ENCODE results near the gene SSR1. TPM values are rescaled to one million over a fixed set of nuclear protein-coding genes. Genes with fewer than 3 reads are reported as not detected.

SSR1 gene
- total RNA-seq, 2 experiments from 2014 or later = 31.6 to 138 TPM

- ChIA-PET POLR2A (interaction anchor here (0.6 to 1.2 kb wide), 2 partner anchors 15 to 476 kb away, joined by 5 to 6 read pairs; no protein-coding TSS in a partner anchor), CTCF (ENCODE audit: unreplicated experiment) (no interaction called here)
- H3K4me1 ChIP-seq (ENCODE audit: insufficient read depth, low read length, poor library complexity, severe bottlenecking) = peaks cover 23% of the 10 kb centered on the region
- no peaks in the 10 kb centered on the region for H3K36me3 ChIP-seq (ENCODE audit: insufficient read depth, low read length)
- no peaks in the 10 kb centered on the region for H3K9me3 ChIP-seq (ENCODE audit: low read length)
- no peak overlapping the region for H2AFZ ChIP-seq (ENCODE audit: low read length)
- intact Hi-C loops (cut with micrococcal nuclease; ENCODE audit: unreplicated experiment) = loop anchor here (5.0 kb wide), 1 partner anchor 129 kb away; the partner anchor contains the start of gene RREB1
- no TSS peak for BruUV-seq (replicated peaks)
- H3K27ac ChIP-seq (ENCODE audit: low read depth, low read length, poor library complexity, severe bottlenecking) = no peak overlapping the region
- DNase-seq (ENCODE audit: low spot score) = no peak
- no peaks in the 10 kb centered on the region for H3K79me2 ChIP-seq (ENCODE audit: insufficient read depth, low read depth, low read length)
- H3K9me2 ChIP-seq (ENCODE audit: insufficient read depth, low read length) = no peaks in the 10 kb centered on the region
- H4K20me1 ChIP-seq (ENCODE audit: insufficient read depth, low read length) = no peaks in the 10 kb centered on the region
- no peak overlapping the region for H3K4me2 ChIP-seq (ENCODE audit: low read length)
- no peak for TF ChIP-seq CTCF (conservative IDR thresholded peaks at IDR 0.05; ENCODE audit: low read length)
- no peak for TF ChIP-seq EZH2phosphoT487 (IDR thresholded peaks at IDR 0.05; ENCODE audit: borderline replicate concordance, low read depth, low read length)
- H3K4me3 ChIP-seq (ENCODE audit: low read depth, low read length, poor library complexity, severe bottlenecking) = no peak overlapping the region
Measured at GRCh38 chr6:7235712-7236305, 77.2 kb downstream of the SSR1 start.

GRCh38 chr6:7234547-7234946 is 78.5 kb downstream of the SSR1 start:
- Histone ChIP-seq H3K4me3 (ENCODE audit: low read depth, low read length, poor library complexity, severe bottlenecking) (no peak overlapping the region), H4K20me1 (ENCODE audit: insufficient read depth, low read length) (no peaks in the 10 kb centered on the region), H3K4me2 (ENCODE audit: low read length) (no peak overlapping the region), H3K79me2 (ENCODE audit: insufficient read depth, low read depth, low read length) (no peaks in the 10 kb centered on the region), H3K9me3 (ENCODE audit: low read length) (no peaks in the 10 kb centered on the region), H3K4me1 (ENCODE audit: insufficient read depth, low read length, poor library complexity, severe bottlenecking) (peaks cover 23% of the 10 kb centered on the region), H3K36me3 (ENCODE audit: insufficient read depth, low read length) (no peaks in the 10 kb centered on the region), H3K27ac (ENCODE audit: low read depth, low read length, poor library complexity, severe bottlenecking) (no peak overlapping the region), H3K9me2 (ENCODE audit: insufficient read depth, low read length) (no peaks in the 10 kb centered on the region), H2AFZ (ENCODE audit: low read length) (no peak overlapping the region)
- no TSS peak for BruUV-seq (replicated peaks)
- POLR2A ChIA-PET = interaction anchor here (1.1 kb wide), 1 partner anchor 24 kb away, joined by 3 read pairs; no protein-coding TSS in a partner anchor
- CTCF ChIA-PET (ENCODE audit: unreplicated experiment) = interaction anchor here (0.6 kb wide), 1 partner anchor 9 kb away, joined by 3 read pairs; no protein-coding TSS in a partner anchor
- intact Hi-C loops (cut with micrococcal nuclease; ENCODE audit: unreplicated experiment) = no loop called here
- no peak for DNase-seq (ENCODE audit: low spot score)
- no peak for TF ChIP-seq CTCF (conservative IDR thresholded peaks at IDR 0.05; ENCODE audit: low read length)
- no peak for TF ChIP-seq EZH2phosphoT487 (IDR thresholded peaks at IDR 0.05; ENCODE audit: borderline replicate concordance, low read depth, low read length)

GRCh38 chr6:7232351-7232750 is 80.6 kb downstream of the SSR1 start:
- Histone ChIP-seq H3K27ac (ENCODE audit: low read depth, low read length, poor library complexity, severe bottlenecking) (no peak overlapping the region), H3K4me2 (ENCODE audit: low read length) (no peak overlapping the region), H2AFZ (ENCODE audit: low read length) (no peak overlapping the region), H3K9me3 (ENCODE audit: low read length) (no peaks in the 10 kb centered on the region), H3K9me2 (ENCODE audit: insufficient read depth, low read length) (no peaks in the 10 kb centered on the region), H3K79me2 (ENCODE audit: insufficient read depth, low read depth, low read length) (no peaks in the 10 kb centered on the region), H3K4me3 (ENCODE audit: low read depth, low read length, poor library complexity, severe bottlenecking) (no peak overlapping the region), H4K20me1 (ENCODE audit: insufficient read depth, low read length) (no peaks in the 10 kb centered on the region), H3K36me3 (ENCODE audit: insufficient read depth, low read length) (no peaks in the 10 kb centered on the region), H3K4me1 (ENCODE audit: insufficient read depth, low read length, poor library complexity, severe bottlenecking) (peaks cover 10% of the 10 kb centered on the region)
- BruUV-seq (replicated peaks) = no TSS peak
- intact Hi-C loops (cut with micrococcal nuclease; ENCODE audit: unreplicated experiment) = no loop called here
- ChIA-PET POLR2A (no interaction called here), CTCF (ENCODE audit: unreplicated experiment) (no interaction called here)
- no peak for TF ChIP-seq EZH2phosphoT487 (IDR thresholded peaks at IDR 0.05; ENCODE audit: borderline replicate concordance, low read depth, low read length)
- no peak for TF ChIP-seq CTCF (conservative IDR thresholded peaks at IDR 0.05; ENCODE audit: low read length)
- DNase-seq (ENCODE audit: low spot score) = no peak

Measured in OCI-LY7 (cell line).